Measurements from ENCODE around the gene DAND5. TPM values are rescaled to one million over a fixed set of nuclear protein-coding genes. Genes with fewer than 3 reads are reported as not detected.
"Not testable (repeated sequence)": the region's sequence is repeated elsewhere in the genome, so short reads cannot be mapped to it uniquely, and the experiment has no call there.

Gene DAND5
- total RNA-seq, 1 donor from 2014 or later: 11.4 TPM

GRCh38 chr19:12944104-12944674, 25.2 kb upstream of the DAND5 start:
- DNase-seq (ENCODE audit: low spot score): no peak
- intact Hi-C loops (cut with DNase I): no loop called here

DNA sequence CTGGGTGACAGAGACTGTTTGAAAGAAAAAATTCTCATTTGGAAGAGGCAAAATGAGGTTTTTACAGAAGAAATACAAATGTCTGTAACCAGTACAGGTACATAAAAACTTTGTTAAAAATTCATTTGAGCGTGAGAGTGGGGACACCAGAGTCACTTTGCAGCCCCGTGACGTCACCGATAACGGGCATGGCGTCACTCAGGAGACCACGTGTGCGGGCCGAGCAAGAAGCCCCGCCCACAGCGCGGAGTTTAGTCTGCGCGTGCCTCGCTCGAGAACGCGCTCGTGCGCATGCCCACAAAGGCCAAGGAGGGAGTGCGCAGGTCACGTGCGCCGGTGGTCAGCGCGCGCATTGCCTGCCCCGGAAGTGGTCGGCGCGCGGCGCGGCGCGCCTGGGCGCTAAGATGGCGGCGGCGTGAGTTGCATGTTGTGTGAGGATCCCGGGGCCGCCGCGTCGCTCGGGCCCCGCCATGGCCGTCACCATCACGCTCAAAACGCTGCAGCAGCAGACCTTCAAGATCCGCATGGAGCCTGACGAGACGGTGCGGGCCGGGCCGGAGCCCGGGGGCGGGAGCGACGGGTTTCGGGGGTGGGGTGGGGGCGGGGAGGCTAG, 23.8 kb upstream of the DAND5 start, which contains the start of gene RAD23A:
TSS of gene RAD23A (plus strand) at position 384 of the 613 bp plus-strand sequence. CDS start at position 471, 87 bp downstream.
- intact Hi-C loops (cut with DNase I): no loop called here

GRCh38 chr19:12946092-12946721, 23.2 kb upstream of the DAND5 start:
- no peak for DNase-seq (ENCODE audit: low spot score)
- intact Hi-C loops (cut with DNase I): no loop called here

More for the DNA sequence above, 23.8 kb upstream of the DAND5 start, which contains the start of gene RAD23A:
- peak; percentile 97 for DNase-seq (ENCODE audit: low spot score)

DNA sequence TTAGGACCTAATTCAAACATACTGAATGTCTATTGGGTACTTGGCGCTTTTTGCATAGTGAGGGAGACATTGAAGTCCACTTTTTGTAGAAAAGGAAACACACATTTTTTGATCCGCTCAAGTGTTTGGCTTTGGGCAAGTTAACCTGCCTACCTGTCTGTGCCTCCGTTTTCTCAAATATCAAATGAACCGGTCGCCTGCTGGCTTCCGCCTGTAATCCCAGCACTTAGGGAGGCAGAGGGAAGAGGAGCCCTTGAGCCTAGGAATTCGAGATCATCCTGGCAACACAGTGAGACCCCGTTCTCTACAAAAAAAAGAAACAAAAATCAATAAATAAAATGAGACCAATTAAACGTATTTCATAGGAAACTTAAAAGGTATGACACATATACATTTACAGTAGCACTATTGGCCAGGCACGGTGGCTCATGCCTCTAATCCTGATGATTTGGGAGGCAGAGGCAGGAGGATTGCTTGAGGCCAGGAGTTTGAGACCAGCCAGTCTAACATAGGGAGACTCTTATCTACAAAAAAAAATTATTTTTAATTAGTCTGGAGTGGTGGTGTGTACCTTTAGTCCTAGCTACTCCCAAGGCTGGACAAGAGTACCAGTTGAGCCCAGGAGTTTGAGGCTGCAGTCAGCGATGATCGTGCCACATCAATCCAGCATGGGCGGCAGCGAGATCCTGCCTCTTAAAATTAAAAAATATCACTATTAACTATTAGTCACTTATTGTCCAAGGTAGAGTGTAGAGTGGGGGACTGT, 22.5 kb upstream of the DAND5 start:
- DNase-seq (ENCODE audit: low spot score): no peak
- intact Hi-C loops (cut with DNase I): no loop called here

DNA sequence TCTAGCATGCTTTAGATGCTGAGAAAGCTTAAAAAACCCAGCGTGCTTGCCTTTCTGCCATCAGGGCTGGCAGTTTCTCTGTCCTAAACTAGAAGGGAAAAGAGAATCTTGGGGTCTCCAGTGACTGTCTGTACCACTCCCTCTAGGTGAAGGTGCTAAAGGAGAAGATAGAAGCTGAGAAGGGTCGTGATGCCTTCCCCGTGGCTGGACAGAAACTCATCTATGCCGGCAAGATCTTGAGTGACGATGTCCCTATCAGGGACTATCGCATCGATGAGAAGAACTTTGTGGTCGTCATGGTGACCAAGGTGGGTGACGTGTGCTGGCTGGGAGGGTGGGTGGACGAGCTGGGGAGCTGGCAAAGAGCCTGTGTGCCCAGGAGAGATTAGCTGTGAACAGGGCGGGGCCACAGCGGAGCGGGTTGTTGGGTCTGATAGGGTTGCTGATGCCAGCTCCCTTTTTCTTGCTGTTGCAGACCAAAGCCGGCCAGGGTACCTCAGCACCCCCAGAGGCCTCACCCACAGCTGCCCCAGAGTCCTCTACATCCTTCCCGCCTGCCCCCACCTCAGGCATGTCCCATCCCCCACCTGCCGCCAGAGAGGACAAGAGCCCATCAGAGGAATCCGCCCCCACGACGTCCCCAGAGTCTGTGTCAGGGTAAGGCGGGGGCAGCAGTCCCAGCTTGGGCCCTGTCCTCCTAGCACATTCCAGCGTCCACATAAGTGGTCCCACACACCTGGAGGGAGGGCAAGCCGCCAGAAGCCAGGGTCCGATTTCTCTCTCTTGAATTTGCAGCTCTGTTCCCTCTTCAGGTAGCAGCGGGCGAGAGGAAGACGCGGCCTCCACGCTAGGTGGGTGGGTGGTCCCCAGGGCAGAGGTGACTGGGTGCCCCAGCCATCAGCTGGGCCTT, 21.4 kb upstream of the DAND5 start:
- intact Hi-C loops (cut with DNase I): no loop called here
- DNase-seq (ENCODE audit: low spot score): no peak

DNA sequence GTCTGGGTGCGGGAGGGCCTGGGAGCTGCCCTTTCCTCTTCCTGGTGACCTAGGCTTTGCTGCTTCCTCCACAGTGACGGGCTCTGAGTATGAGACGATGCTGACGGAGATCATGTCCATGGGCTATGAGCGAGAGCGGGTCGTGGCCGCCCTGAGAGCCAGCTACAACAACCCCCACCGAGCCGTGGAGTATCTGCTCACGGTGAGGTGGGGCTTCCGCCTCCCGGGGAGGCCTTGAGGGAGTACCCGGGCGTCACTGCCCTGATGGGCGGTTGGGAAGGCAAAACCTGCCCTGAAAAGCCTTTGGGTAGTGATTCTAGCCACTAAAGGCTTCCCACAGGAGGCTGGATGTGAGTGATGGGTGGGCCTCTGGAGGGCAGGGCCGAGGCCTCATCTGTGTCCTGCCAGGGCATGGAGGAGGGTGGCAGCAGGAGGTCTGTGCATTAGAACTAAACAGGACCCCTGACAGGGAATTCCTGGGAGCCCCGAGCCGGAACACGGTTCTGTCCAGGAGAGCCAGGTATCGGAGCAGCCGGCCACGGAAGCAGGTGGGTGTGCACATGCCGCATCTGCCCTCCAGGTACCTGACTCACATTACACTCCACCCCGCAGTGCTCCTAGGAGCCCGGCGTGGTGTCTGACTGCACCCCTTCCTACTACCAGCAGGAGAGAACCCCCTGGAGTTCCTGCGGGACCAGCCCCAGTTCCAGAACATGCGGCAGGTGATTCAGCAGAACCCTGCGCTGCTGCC, 20.6 kb upstream of the DAND5 start:
- no peak for DNase-seq (ENCODE audit: low spot score)
- intact Hi-C loops (cut with DNase I): no loop called here

DNA sequence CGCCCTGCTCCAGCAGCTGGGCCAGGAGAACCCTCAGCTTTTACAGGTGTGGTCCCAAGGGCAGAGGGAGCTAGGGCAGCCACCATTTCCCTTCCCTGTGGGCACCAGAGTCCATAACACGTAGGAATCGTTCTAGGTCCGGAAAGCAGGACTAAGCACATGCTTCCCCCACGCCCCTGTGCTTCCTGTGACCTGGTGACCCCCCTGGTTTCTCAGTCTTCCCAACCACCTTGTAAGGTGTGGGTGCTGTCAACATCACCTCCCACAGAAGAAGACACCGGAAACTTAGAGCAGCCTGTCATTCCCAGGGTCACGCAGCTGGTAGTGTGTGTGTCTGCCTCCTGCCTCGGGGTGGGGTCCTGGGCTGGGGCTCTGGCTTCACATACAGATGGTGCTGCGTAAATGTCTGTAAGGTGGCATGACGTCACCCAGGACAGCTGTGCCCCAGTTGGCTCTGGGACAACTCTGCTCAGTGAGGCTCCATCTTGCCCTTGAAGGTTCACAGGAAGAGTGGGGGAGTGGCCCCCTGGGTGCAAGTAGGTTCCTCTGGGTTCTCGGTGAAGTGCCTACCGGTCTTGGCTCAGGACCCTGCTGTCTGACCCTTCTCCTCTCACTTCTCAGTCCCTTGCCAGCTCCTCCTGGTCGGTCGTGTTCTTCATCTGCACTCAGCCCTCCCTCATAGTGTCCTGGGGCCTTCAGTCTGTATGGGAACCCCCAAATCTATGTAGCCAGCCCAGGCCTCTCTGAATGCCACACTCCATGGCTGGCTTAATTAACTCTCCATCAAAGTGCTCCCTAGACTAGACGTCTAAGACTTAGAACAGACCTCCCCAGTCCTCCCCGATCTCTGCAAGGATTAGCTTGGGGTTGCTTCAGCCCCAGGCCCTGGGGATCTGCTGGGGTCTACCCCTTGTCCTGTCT, 19.8 kb upstream of the DAND5 start:
- no peak for DNase-seq (ENCODE audit: low spot score)
- intact Hi-C loops (cut with DNase I): no loop called here

DNA sequence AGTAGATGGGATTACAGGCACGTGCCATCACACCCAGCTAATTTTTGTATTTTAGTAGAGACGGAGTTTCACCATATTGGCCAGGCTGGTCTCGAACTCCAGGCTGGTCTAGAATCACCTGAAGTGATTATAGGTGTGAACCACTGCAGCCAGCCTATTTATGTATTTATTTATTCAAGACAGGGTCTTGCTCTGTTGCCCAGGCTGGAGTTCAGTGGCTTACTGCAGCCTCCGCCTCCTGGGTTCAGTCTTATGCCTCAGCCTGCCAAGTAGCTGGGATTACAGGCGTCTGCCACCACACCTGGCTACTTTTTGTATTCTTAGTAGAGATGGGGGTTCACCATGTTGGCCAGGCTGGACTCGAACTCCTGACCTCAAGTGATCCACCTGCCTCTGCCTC, 17.3 kb upstream of the DAND5 start:
- DNase-seq (ENCODE audit: low spot score); intact Hi-C loops (cut with DNase I): not testable (repeated sequence)

- DNase-seq (ENCODE audit: low spot score): no peak
- intact Hi-C loops (cut with DNase I): no loop called here
Measured at GRCh38 chr19:12952488-12953137, 16.8 kb upstream of the DAND5 start.

GRCh38 chr19:12953138-12953798, 16.1 kb upstream of the DAND5 start:
- DNase-seq (ENCODE audit: low spot score): no peak
- intact Hi-C loops (cut with DNase I): no loop called here

DNA sequence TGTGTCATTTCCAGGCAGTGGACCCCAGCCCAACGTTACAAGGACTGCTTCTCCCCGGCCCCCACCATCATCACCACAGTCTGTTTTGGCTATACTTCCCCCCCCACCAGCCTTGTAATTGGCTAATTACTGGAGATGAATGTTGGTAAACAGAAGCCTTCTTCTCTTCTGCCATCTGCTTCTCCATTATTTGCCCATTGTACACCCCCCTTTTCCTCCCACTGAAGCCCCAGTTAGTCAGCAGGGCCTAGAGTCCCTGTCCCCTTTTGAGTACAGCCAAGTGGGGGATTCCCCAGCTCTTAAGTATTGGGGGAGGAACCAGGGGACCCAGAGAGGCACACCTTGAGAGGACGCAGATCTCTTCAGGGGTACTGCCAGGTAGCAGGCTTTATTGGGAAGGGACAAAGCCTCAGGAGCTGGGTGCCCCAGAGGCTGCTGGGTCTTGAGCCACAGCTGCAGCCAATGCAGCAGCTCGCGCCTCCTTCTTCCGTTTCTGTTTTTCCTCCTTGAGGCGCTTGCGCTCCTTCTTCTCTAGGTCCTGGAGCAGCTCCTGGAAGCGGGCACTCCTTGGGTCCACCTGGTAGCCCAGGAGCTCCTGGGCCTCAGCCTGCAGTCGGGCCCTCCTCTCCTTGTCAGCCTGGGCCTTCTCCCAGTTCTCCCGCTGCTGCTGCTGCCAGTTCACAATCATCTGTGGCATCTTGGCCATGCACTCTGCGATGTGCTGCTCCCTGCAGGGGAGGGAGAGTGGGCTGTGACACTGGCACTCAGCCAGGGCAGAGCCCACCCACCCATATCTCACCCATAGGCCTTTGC, 15.4 kb upstream of the DAND5 start:
- no peak for DNase-seq (ENCODE audit: low spot score)
- intact Hi-C loops (cut with DNase I): no loop called here

- DNase-seq (ENCODE audit: low spot score): no peak
Measured at GRCh38 chr19:12954612-12954962, 14.8 kb upstream of the DAND5 start.

DNA sequence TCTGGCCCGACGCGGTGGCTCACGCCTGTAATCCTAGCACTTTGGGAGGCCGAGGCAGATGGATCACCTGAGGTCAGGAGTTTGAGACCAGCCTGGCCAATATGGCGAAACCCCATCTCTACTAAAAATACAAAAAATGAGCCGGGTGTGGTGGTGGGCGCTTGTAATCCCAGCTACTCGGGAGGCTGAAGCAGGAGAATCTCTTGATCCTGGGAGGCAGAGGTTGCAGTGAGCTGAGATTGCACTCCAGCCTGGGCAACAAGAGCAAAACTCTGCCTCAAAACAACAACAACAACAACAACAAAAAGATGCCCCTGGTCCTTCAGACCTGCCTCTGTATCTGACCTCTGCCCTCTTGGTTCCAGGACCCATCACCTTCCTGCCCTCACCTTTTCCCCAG, 13.8 kb upstream of the DAND5 start:
- intact Hi-C loops (cut with DNase I): loop anchor here (5.0 kb wide), 1 partner anchor 68 kb away; the partner anchor contains the start of gene KLF1
- DNase-seq (ENCODE audit: low spot score): not testable (repeated sequence)

More at GRCh38 chr19:12954612-12954962, 14.8 kb upstream of the DAND5 start:
- intact Hi-C loops (cut with DNase I): no loop called here

DNA sequence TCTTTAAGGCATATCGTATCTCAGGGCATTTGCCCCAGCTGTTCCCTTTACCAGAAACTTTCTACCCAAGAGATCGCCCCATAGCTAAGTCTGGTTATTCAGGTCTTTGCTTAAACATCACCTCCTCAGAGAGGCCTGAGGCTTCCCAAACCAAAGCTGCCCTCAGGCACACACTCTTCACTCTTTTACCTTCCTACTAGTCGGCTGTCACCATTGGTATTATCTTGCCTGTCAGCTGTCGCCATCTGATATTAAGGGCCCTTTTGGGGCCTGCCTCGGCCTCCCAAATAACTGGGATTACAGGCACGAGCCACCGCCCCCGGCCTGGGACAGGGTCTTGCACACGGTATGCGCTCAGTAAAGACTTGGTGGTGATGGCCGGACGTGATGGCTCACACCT, 13.4 kb upstream of the DAND5 start:
- DNase-seq (ENCODE audit: low spot score): no peak
- intact Hi-C loops (cut with DNase I): loop anchor here (5.0 kb wide), 1 partner anchor 69 kb away; the partner anchor contains the start of gene KLF1

Measured in cardiac septum (tissue), 1 donor.